Measurements from ENCODE around the gene SMIM35.

Gene SMIM35

GRCh38 chr11:118086913-118087768 is at the start of gene SMIM35:
TSS of gene SMIM35 (minus strand) at chr11:118086963. CDS start at chr11:118086757, 206 bp downstream.
- H3K4me1 ChIP-seq (ENCODE audit: control insufficient read depth, low read depth, low read length), result peaks cover 8% of the 10 kb centered on the region
- H3K27me3 ChIP-seq (ENCODE audit: control insufficient read depth, insufficient read depth, low read length), result no peaks in the 10 kb centered on the region
- H3K9me3 ChIP-seq (ENCODE audit: control insufficient read depth, low read depth, low read length), result no peaks in the 10 kb centered on the region
- H3K27ac ChIP-seq (ENCODE audit: low read length), result no peak within 1 kb of the TSS
- no peak within 1 kb of the TSS for H3K9ac ChIP-seq (ENCODE audit: low read length)
- no peaks in the 10 kb centered on the region for H3K36me3 ChIP-seq (ENCODE audit: control insufficient read depth, low read depth, low read length)
- no peak within 1 kb of the TSS for H3K4me3 ChIP-seq (ENCODE audit: low read length)

- Histone ChIP-seq H3K9me3 (ENCODE audit: control insufficient read depth, low read depth, low read length) (no peaks in the 10 kb centered on the region), H3K9ac (ENCODE audit: low read length) (no peak overlapping the region), H3K4me1 (ENCODE audit: control insufficient read depth, low read depth, low read length) (no peaks in the 10 kb centered on the region), H3K36me3 (ENCODE audit: control insufficient read depth, low read depth, low read length) (no peaks in the 10 kb centered on the region), H3K4me3 (ENCODE audit: low read length) (no peak overlapping the region), H3K27me3 (ENCODE audit: control insufficient read depth, insufficient read depth, low read length) (no peaks in the 10 kb centered on the region), H3K27ac (ENCODE audit: low read length) (no peak overlapping the region)
Measured at GRCh38 chr11:118136341-118136740, 49.6 kb upstream of the SMIM35 start.

GRCh38 chr11:118135796-118136165 is 49.0 kb upstream of the SMIM35 start:
- H3K4me1 ChIP-seq (ENCODE audit: control insufficient read depth, low read depth, low read length), result no peaks in the 10 kb centered on the region
- H3K27me3 ChIP-seq (ENCODE audit: control insufficient read depth, insufficient read depth, low read length), result no peaks in the 10 kb centered on the region

GRCh38 chr11:118135051-118135795 is 48.5 kb upstream of the SMIM35 start:
- Histone ChIP-seq H3K9me3 (ENCODE audit: control insufficient read depth, low read depth, low read length) (no peaks in the 10 kb centered on the region), H3K36me3 (ENCODE audit: control insufficient read depth, low read depth, low read length) (no peaks in the 10 kb centered on the region), H3K27ac (ENCODE audit: low read length) (no peak overlapping the region), H3K4me1 (ENCODE audit: control insufficient read depth, low read depth, low read length) (no peaks in the 10 kb centered on the region), H3K4me3 (ENCODE audit: low read length) (no peak overlapping the region), H3K9ac (ENCODE audit: low read length) (no peak overlapping the region), H3K27me3 (ENCODE audit: control insufficient read depth, insufficient read depth, low read length) (no peaks in the 10 kb centered on the region)

More at GRCh38 chr11:118135796-118136165, 49.0 kb upstream of the SMIM35 start:
- no peaks in the 10 kb centered on the region for H3K9me3 ChIP-seq (ENCODE audit: control insufficient read depth, low read depth, low read length)
- no peak overlapping the region for H3K27ac ChIP-seq (ENCODE audit: low read length)
- H3K9ac ChIP-seq (ENCODE audit: low read length), result no peak overlapping the region
- H3K36me3 ChIP-seq (ENCODE audit: control insufficient read depth, low read depth, low read length), result no peaks in the 10 kb centered on the region
- no peak overlapping the region for H3K4me3 ChIP-seq (ENCODE audit: low read length)

GRCh38 chr11:118133816-118134215 is 47.1 kb upstream of the SMIM35 start:
- no peaks in the 10 kb centered on the region for H3K9me3 ChIP-seq (ENCODE audit: control insufficient read depth, low read depth, low read length)
- H3K9ac ChIP-seq (ENCODE audit: low read length), result no peak overlapping the region
- no peak overlapping the region for H3K27ac ChIP-seq (ENCODE audit: low read length)
- no peaks in the 10 kb centered on the region for H3K27me3 ChIP-seq (ENCODE audit: control insufficient read depth, insufficient read depth, low read length)
- no peak overlapping the region for H3K4me3 ChIP-seq (ENCODE audit: low read length)
- H3K4me1 ChIP-seq (ENCODE audit: control insufficient read depth, low read depth, low read length), result no peaks in the 10 kb centered on the region
- no peaks in the 10 kb centered on the region for H3K36me3 ChIP-seq (ENCODE audit: control insufficient read depth, low read depth, low read length)

GRCh38 chr11:118132385-118133151 is 45.8 kb upstream of the SMIM35 start:
- Histone ChIP-seq H3K9me3 (ENCODE audit: control insufficient read depth, low read depth, low read length) (no peaks in the 10 kb centered on the region), H3K27me3 (ENCODE audit: control insufficient read depth, insufficient read depth, low read length) (no peaks in the 10 kb centered on the region)

GRCh38 chr11:118129471-118130172 is 42.9 kb upstream of the SMIM35 start:
- Histone ChIP-seq H3K27me3 (ENCODE audit: control insufficient read depth, insufficient read depth, low read length) (no peaks in the 10 kb centered on the region), H3K9me3 (ENCODE audit: control insufficient read depth, low read depth, low read length) (no peaks in the 10 kb centered on the region), H3K4me3 (ENCODE audit: low read length) (no peak overlapping the region), H3K27ac (ENCODE audit: low read length) (no peak overlapping the region), H3K36me3 (ENCODE audit: control insufficient read depth, low read depth, low read length) (no peaks in the 10 kb centered on the region), H3K9ac (ENCODE audit: low read length) (no peak overlapping the region), H3K4me1 (ENCODE audit: control insufficient read depth, low read depth, low read length) (no peaks in the 10 kb centered on the region)

More at GRCh38 chr11:118132385-118133151, 45.8 kb upstream of the SMIM35 start:
- Histone ChIP-seq H3K27ac (ENCODE audit: low read length) (no peak overlapping the region), H3K4me1 (ENCODE audit: control insufficient read depth, low read depth, low read length) (no peaks in the 10 kb centered on the region), H3K4me3 (ENCODE audit: low read length) (no peak overlapping the region), H3K9ac (ENCODE audit: low read length) (no peak overlapping the region), H3K36me3 (ENCODE audit: control insufficient read depth, low read depth, low read length) (no peaks in the 10 kb centered on the region)

GRCh38 chr11:118128721-118129470 is 42.1 kb upstream of the SMIM35 start:
- H3K27ac ChIP-seq (ENCODE audit: low read length), result no peak overlapping the region
- H3K9ac ChIP-seq (ENCODE audit: low read length), result no peak overlapping the region
- no peaks in the 10 kb centered on the region for H3K27me3 ChIP-seq (ENCODE audit: control insufficient read depth, insufficient read depth, low read length)
- H3K4me1 ChIP-seq (ENCODE audit: control insufficient read depth, low read depth, low read length), result no peaks in the 10 kb centered on the region
- no peaks in the 10 kb centered on the region for H3K36me3 ChIP-seq (ENCODE audit: control insufficient read depth, low read depth, low read length)
- no peak overlapping the region for H3K4me3 ChIP-seq (ENCODE audit: low read length)
- no peaks in the 10 kb centered on the region for H3K9me3 ChIP-seq (ENCODE audit: control insufficient read depth, low read depth, low read length)

GRCh38 chr11:118128310-118128709 is 41.5 kb upstream of the SMIM35 start:
- H3K4me1 ChIP-seq (ENCODE audit: control insufficient read depth, low read depth, low read length), result no peaks in the 10 kb centered on the region
- no peaks in the 10 kb centered on the region for H3K27me3 ChIP-seq (ENCODE audit: control insufficient read depth, insufficient read depth, low read length)
- no peak overlapping the region for H3K9ac ChIP-seq (ENCODE audit: low read length)
- H3K4me3 ChIP-seq (ENCODE audit: low read length), result no peak overlapping the region
- H3K9me3 ChIP-seq (ENCODE audit: control insufficient read depth, low read depth, low read length), result no peaks in the 10 kb centered on the region
- no peaks in the 10 kb centered on the region for H3K36me3 ChIP-seq (ENCODE audit: control insufficient read depth, low read depth, low read length)
- no peak overlapping the region for H3K27ac ChIP-seq (ENCODE audit: low read length)

GRCh38 chr11:118126082-118126838 is 39.5 kb upstream of the SMIM35 start:
- Histone ChIP-seq H3K9me3 (ENCODE audit: control insufficient read depth, low read depth, low read length) (no peaks in the 10 kb centered on the region), H3K27ac (ENCODE audit: low read length) (no peak overlapping the region), H3K9ac (ENCODE audit: low read length) (no peak overlapping the region), H3K36me3 (ENCODE audit: control insufficient read depth, low read depth, low read length) (no peaks in the 10 kb centered on the region), H3K27me3 (ENCODE audit: control insufficient read depth, insufficient read depth, low read length) (no peaks in the 10 kb centered on the region), H3K4me3 (ENCODE audit: low read length) (no peak overlapping the region), H3K4me1 (ENCODE audit: control insufficient read depth, low read depth, low read length) (no peaks in the 10 kb centered on the region)

All from iPS-18a (cell line).